GM12865 (cell line): Measurements from ENCODE around the gene LOXL3.
A peak's percentile ranks its signal among the peaks of the same experiment; 100 is the strongest.

ENCODE experiments used
- DNase-seq: peaks from one replicate; pipeline ENCODE4 v3.0.0; 2010; ENCODE audit warnings: low read depth
- H3K4me3 ChIP-seq: 2 replicates; pipeline ENCODE4 v1.5.1; 2011; ENCODE audit warnings: mild to moderate bottlenecking, low read depth, low read length, control low read depth
- TF ChIP-seq, protein P1 (sequence below): IDR thresholded peaks from 2 replicates; pipeline ENCODE4 v1.5.1; 2011; ENCODE audit warnings: low read length, control low read depth, low read depth, inconsistent platforms; ENCODE audit not compliant: insufficient read depth; ENCODE audit errors: missing control alignments

LOXL3 gene

DNA sequence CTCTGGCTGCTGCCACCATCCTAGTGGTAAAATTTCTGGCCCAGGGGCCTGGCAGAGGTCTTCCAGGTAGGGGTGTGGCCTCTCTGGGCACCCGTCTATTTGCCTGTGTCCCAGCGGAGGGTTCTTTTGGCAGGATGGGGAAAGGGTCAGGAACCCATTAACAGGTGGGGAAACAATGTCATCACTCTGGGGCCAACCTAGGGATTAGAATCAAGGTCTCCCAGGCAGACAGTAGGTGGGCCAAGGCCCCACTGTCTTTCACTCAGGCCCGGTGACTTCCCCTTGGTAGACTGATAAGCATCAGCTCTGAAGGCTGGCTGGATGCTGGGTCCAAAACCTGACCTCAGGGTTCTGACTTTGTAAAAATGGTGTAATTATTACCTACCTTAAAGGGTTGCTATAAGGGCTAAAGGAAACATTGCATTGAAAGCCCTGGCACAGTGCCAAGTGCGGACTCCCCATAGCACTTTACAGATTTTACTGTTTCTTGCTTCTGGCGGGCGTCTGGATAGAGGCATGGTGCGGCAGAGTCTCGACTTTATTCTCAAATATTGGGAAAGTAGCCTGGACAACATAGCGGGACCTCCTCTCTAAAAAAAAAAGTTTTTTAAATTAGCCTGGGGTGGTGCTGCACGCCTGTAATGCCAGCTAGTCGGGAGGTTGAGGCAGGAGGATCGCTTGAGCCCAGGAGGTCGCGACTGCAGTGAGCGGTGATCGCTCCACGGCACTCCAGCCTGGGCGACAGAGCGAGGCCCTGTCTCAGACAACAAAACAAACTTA is 56.6 kb downstream of the LOXL3 start:
- H3K4me3 ChIP-seq, result peak overlapping the region; percentile 43
- no peak for DNase-seq
- TF ChIP-seq, protein P1, sequence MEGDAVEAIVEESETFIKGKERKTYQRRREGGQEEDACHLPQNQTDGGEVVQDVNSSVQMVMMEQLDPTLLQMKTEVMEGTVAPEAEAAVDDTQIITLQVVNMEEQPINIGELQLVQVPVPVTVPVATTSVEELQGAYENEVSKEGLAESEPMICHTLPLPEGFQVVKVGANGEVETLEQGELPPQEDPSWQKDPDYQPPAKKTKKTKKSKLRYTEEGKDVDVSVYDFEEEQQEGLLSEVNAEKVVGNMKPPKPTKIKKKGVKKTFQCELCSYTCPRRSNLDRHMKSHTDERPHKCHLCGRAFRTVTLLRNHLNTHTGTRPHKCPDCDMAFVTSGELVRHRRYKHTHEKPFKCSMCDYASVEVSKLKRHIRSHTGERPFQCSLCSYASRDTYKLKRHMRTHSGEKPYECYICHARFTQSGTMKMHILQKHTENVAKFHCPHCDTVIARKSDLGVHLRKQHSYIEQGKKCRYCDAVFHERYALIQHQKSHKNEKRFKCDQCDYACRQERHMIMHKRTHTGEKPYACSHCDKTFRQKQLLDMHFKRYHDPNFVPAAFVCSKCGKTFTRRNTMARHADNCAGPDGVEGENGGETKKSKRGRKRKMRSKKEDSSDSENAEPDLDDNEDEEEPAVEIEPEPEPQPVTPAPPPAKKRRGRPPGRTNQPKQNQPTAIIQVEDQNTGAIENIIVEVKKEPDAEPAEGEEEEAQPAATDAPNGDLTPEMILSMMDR, result no peak

- H3K4me3 ChIP-seq, result no peak overlapping the region
- TF ChIP-seq, protein P1, result no peak
- no peak for DNase-seq
These were observed 58.3 kb downstream of the LOXL3 start for GRCh38 chr2:74495440-74495839.

GRCh38 chr2:74493546-74493945 is 60.2 kb downstream of the LOXL3 start:
- H3K4me3 ChIP-seq, result no peak overlapping the region
- TF ChIP-seq, protein P1, result no peak
- no peak for DNase-seq

DNA sequence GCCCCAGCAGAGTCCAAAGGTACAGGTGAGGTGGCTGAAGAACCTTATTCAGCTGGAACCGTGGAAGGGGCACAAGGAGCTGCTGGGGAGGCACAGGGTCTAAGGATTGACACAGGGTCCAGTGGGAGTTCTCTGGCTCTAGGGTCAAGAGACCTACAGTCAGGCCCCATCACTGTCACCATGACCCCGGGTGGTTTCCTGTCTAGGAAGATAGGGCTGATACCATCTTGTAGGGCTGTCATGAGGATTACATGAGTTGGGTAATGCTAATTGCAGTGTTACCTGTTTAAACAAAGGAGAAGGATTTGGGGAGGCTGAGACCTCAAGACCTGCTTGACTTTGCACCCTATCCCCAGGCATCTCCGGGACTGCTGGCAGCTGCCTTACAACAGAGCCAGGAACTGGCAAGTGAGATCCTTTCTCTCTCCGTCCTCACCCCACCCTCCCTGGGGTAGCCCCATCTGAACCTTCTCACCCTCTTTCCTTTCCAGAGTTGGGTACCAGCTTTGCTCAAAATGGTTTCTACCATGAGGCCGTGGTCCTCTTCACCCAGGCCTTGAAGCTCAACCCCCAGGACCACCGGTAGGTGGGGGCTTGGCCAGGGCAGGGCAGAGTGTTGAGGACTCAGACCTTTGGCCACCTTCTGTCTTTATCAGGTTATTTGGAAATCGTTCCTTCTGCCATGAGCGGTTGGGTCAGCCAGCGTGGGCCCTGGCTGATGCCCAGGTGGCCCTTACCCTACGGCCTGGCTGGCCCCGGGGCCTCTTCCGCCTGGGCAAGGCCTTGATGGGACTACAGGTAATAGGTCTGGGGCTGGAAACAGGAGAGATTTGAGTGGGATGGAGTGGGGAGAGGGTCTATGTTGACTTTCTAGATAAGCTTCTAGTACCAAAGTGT is 61.8 kb downstream of the LOXL3 start:
- H3K4me3 ChIP-seq, result no peak overlapping the region
- TF ChIP-seq, protein P1, result no peak
- no peak for DNase-seq

- TF ChIP-seq, protein P1, result no peak
- no peak for DNase-seq
- no peak overlapping the region for H3K4me3 ChIP-seq
These were observed 63.8 kb downstream of the LOXL3 start for GRCh38 chr2:74489906-74490305.

DNA sequence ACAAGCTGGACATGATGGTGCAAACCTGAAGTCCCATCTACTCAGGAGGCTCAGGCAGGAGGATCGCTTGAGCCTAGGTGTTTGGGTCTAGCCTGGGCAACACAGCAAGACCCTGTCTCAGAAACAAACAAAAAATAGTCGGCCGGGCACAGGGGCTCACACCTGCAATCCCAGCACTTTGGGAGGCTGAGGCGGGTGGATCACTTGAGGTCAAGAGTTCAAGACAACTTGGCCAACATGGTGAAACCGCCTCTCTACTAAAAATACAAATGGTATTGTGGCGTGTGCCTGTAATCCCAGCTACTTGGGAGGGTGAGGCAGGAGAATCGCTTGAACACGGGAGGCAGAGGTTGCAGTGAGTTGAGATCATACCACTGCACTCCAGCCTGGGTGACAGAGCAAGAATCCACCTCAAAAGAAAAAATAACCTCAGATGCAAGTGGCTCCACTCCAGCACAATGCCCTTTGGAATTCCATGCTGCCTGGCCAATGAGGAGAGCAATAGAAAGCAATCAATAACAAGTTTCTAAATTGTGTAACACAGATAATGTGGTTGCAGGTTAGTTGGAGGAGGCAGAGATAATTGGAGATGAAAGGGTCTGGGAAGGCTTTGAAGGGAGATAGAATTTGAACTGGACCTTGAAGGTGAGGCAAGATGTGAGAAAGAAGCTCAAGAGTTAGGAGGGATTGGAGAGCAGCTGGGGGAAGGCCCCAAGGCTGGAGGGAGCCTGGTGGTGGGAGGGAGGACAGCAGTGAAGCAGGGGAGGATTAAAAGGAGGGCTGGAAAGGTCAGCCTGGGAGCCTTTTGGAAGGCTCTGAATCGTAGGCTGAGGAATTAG is 64.9 kb downstream of the LOXL3 start:
- TF ChIP-seq, protein P1, result no peak
- no peak overlapping the region for H3K4me3 ChIP-seq
- no peak for DNase-seq
